GM21447 (cell line): ENCODE data around the gene ERC2.

Source experiments
- ATAC-seq: cut with Tn5 transposase; IDR thresholded peaks from one replicate; pipeline ENCODE4 v1.9.1; 2021; ENCODE audit not compliant: unreplicated experiment

Gene ERC2

DNA sequence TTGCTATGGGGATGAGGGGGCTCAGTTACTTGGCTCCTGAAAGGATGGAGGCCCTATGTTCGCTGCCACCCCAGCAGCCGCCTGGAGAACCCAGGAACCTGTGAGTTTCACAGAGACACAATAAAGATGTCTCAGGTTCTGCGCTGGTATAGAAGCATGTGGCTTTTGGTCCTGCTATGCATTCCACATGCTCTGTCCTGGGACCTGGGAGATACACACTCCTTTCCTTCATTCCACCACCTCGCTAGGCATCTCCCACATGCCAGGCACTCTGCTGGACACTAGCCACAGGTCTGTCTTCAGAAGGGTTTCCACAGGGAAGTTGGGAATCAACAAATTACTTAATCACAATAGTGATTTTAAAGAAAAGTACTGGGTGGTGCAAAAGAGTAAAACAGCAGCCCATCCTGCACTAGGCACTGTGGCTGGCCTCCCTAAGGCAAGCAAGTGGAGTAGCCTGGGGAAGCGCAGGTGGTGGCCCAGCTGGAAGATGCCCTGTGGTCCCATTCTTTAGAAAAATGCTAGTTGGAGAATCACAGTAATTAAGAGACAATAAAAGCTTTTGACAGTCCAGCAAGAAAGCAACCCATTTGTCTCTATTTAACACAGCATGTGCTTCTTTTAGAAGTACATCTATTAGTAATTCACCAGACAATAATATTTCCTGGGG lies 572.2 kb downstream of the ERC2 start:
- ATAC-seq = no peak

DNA sequence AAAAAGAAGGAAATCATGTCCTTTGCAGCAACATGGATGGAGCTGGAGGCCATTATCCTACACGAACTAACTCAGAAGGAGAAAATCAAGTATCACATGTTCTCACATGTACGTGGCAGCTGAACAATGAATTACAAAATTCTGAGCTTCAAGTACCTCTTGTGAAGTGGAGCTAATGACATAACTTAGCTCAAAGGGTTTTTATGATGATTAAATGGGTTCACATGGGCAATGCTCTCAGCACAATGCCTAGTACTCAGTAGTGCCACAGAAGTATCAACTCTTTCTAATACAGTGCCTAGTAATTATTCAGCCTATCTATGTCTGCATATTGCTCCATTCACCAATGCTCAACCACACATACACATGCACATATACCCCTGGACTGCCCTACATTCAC lies 573.7 kb downstream of the ERC2 start:
- no peak for ATAC-seq

DNA sequence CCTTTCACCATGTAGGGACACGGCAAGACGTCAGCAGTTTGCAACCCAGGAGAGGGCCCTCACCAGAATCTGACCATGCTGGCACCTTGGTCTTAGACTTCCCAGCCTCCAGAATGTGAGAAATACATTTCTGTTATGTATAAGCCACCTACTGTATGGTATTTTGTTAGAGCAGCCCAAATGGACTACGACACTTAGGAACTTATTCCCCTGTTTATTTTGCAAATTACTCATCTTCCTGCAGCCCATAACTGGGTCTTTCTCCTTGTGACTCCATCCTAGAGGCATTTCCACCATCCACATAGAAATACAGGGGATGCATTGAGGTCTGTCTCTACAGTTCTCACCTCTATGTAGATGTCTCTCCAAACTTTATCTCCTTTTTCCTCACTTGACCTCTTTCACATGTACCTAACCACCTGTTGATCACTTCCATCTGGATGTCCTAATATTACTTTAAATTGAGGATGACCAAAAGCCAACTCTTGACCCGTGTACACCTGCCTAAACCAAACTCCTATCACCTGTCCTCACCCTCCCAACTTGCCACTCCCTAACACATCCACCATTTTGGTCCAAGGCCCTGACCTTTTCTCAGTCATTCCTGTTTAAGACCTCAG lies 575.1 kb downstream of the ERC2 start:
- ATAC-seq = no peak

DNA sequence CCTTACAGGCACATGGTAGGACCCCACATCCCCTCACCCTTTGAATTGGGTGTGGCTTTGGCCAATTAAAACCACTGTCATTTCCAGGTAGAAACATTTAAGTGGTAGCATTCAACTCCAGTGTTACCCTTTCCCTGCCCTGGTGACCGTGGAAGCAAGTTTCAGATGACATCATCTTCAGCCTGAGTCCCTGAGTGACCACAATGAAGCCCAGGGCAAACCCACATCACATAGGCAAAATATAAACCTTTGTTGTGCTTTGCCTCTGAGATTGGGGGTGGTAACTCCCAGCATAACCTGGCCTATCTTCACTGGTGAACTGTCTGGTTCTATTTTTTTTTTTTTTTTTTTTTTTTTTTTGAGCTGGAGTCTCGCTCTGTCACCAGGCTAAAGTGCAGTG lies 577.2 kb downstream of the ERC2 start:
- ATAC-seq = no peak

DNA sequence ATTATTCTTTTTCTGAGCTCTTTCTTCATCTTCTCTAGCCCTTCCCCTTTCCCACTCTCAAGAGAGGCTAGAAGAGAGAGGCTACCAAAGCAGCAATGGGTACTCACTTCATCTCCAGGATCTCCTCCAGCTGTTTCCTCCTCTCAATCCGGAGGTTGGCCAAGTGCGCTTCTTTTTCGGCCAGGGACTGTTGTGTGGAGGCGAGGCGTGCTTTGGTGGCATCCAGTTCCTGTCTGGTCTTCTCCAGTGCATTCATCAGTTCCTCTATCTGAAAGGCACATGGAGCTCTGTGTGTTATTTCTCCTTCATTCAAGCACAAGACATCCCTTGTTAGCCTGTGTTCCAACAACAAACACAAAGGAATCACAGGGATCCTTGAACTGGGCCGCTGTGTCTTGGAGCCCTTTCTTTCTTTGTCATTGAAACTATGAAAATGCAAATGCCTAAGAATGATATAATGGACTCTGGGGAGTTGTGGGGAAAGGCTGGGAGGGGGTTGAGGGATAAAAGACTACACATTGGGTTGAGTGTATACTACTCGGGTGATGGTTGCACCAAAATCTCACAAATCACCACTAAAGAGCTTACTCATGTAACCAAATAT lies 579.9 kb downstream of the ERC2 start:
- ATAC-seq = no peak

DNA sequence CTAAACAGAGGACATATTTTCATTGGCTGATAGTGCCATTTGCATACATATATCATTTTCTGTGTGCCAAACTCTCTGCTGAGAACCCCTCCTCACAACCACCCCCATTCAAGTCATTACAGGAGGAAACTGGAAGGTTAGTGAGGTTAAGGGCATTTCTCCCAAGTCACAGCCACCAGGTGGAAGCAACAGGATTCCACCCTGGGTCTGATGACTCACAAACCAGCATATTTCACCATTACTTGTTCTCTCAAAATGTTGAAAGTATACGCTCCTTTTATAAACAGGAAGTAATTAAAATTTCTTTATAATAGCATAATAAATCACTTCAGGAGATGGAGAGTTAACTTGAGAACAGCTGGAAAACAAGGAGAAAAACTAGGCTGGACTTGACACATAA lies 582.5 kb downstream of the ERC2 start:
- no peak for ATAC-seq

DNA sequence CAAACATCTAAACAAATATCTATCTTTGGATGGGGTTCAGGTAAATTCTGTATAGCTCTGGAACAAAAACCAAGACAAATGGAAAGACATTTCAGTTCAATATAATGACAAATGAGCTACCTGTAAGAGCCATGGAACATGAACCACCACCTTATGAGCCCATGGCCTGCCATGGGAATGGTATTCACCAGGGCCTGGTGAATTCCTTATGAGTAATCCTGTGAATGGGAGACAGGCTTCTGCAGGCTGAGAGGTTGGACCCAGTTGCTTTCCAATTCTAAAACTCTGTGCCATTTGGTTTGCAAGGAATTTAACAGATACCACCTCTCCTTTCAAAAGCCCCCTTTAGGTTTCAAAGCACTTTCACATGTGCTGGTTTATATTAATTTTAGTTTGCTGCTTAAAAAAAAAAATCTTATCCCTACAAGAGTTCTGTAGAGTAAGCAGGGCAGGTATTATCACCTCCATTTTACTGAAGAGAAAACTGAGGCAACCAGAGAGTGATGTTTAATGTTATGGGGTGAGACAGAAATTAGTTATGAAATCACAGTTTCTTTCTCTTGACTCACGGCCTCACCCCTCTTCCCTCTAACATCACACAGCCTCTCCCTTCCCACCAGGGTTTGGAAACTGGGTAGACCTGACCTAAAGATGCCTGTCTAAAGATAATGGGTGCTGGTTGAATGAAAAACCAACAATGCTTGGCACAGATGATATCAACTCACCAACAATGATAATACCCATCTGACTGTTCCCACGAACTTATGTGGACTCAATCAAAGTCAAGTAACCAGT lies 583.6 kb downstream of the ERC2 start:
- no peak for ATAC-seq

DNA sequence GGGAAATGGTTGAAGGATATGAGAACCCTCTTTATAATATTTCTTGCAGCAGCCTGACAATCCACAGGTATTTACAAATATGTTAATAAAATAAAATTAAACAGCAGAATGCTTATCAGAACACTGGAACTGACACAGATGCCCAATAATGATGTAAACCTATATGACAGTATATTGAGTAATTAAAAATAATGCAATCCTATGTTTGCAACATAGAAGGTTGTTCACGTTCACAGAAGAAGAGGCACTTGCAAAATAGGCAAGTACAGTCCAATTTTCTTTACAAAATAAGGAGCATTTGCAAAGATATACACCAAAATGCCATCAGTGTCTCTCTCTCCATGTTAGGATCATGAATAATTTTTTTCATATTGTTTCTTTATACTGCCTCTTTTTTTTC lies 584.2 kb downstream of the ERC2 start:
- ATAC-seq = no peak

DNA sequence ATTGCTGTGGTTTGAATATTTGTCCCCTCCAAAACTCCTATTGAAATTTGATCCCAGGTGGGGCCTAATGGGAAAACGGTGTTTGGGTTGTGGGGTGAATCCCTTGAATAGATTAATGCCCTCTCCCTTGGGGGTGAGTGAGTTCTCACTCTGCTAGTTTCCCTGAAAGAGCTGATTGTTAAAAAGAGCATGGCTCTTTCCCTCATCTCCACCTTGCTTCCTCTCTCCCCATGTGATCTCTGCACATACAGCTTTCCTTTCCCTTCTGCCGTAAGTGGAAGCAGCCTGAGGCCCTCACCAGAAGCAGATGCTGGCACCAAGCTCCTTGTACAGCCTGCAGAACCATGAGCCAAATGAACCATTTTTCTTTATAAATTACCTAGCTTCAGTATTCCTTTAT lies 586.3 kb downstream of the ERC2 start:
- ATAC-seq = no peak

DNA sequence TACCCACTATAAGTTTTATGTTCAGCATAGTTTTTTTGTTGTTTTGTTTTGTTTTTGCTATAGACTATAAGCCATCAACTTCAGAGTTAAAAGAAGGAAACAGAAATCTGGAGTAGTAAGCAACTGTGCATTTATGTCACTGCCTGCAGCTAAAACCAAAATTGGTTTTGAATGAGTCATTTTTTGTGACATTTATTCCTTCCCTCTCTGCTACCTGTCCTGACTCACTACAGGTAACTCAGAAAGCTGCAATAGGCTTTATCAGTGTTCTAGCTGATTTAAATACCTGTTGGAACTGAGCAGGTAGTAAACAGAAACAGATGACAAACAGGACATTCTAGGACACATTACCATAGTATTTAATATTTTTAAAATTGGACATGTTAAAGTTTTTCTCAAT lies 587.9 kb downstream of the ERC2 start:
- ATAC-seq = no peak

DNA sequence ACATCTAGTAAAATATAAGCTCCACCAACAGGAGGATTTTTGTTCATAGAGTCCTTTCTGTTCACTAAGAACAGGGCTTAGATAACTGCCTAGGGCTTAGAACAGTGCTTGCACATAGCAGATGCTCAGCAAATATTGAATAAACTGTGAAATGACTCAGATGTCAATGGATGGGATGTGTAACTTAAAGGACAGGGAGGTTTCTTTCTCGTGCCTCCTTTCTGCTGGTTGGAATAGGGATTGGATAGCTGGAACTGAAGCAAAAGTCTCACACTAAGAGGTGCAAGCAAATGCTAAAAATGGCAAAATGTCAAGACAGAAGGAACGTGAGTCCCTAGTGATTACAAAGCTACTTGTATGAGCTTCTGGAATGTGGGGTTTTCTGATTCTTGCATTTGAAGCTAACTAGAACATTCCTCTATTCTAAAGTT lies 588.4 kb downstream of the ERC2 start:
- no peak for ATAC-seq

DNA sequence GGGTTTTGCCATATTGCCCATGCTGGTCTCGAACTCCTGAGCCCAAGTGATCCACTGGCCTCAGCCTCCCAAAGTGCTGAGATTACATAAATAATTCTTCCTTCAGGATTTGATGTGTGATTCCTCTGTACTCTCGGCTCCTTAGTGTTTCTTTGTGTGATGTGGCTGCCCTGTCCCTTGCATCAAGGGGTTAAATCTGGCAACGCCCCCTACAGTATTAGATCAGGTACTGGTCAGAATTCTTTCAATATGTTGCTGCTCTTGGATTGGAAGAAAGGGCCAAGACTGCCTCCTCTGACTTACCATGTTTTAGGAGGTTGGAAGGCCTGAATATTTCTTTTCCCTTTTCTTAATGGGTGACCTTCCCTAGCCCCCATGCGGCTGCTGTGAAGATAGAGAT lies 590.6 kb downstream of the ERC2 start:
- ATAC-seq = no peak

DNA sequence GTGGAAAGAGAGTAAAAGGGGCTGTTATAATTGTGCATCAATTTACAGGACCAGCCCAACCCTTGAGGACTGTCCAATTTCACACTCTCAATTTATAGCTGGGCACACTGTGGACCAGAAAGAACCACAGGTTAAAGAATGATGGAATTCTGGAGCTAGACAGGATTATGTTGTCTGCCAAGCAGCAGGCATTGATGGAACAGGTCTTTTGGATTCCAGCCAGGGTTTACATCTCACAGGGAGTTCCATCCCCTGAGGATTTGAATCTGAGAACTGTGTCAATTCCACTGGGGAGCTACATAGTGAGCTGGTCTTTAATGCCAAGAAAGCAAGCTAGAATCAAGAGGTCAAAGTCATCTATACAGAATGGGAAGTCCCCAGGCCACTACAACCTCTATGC lies 591.7 kb downstream of the ERC2 start:
- no peak for ATAC-seq

DNA sequence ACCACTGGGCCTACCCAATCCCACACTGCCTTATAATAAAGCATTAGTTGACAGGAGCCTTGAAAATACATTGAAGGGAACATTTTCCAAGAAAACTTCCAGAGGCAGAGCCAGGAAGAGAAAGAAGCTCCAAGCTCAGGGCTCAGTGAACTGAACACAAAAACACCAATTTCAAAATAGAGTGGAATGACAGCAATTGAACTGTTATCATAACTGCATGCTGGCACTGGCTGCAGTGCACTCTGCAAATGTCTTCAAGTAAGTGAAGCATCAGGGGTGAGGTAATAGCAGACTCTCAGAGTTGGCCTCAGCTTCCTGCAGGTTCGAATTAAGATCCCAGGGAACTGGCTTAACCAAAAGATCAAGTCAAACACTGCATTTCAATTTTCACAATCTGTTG lies 593.2 kb downstream of the ERC2 start:
- no peak for ATAC-seq

DNA sequence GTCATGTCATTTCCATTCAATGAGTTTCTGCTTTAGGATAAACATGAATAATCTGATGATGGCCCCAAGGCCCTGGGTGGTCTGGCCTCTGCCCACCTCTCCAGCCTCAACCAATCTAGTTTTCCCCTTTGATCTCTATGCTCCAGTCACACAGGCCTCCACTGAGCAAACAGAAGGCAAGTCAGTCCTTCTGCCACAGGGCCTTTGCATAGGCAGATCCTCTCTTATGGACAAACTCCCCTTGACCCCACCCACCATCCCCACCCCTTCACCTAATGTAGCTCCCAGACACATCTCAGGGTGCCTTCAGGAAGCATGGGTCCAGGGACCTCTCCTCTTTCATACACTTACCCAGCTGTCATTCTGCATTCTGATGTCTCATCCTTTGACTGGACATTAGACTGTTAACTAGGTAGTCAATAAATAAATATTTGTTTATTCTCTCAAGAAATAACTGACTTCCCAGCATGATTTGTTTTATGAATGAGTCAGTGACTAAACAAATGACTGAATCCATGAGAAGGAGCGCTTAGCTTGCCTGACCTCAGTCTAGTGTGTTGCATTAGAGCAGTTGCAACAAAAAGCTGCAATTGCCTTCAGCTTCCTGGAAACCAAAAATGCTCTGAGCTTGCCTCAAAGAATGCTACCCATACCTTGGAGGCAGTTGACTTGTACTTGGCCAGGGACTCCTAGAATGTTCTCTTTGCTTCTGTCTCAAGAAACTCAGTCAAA lies 594.6 kb downstream of the ERC2 start:
- ATAC-seq = no peak

DNA sequence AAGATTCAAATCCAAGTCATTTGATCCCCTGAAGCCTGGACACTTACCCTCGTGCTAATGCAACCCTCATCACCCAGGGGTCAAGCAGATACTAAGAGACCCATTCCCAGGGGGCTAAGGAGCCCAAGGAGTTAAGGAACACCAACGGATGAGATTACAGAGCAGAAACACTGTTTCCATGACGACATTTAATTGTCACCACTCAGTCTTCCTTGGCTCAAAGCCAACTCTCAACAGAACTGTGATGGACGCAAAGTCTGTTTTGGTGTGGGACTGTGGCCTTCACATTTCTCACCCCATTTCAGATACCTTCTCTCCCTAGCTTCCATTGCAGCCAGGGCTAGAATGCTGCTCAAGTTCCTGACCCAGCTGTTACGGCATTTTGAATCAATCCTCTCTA lies 597.7 kb downstream of the ERC2 start:
- ATAC-seq = no peak

DNA sequence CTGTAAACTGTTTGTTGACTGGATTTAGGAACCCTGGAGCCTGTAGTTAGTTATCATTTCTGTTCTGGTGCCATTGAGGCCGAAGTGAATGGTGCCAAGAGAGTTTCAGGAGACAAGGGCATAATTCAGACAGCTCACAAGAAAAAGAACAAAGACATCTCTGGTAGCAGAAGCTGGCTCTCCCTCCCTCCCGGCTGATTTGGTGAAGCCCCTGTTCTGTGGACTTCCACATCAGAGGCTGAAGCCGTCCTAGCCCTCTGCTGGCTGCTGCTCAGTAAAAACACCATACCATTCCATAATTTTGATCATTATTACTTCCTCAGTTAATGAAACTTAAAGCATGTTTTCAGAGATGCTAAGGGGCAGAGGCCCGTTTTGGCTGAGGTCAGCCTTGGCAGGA lies 599.9 kb downstream of the ERC2 start:
- ATAC-seq = no peak

DNA sequence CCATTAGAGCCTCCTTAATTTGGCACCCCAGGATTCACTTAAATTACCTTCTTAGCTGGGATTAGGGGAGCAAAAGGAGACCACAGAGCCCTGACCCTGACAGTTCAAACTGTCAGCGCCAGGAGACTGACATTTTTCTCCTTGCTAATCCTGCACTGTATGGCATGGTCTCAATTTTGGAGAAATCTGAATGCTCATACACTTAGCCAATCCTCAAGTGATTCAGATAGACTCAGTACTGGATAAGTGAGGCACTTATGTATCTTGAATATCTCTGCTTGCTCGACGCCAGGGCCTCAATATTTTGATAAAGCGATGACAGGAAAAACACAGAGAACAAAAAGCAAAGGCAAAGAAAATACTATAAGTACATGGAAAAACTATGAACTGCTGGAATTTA lies 605.2 kb downstream of the ERC2 start:
- no peak for ATAC-seq

DNA sequence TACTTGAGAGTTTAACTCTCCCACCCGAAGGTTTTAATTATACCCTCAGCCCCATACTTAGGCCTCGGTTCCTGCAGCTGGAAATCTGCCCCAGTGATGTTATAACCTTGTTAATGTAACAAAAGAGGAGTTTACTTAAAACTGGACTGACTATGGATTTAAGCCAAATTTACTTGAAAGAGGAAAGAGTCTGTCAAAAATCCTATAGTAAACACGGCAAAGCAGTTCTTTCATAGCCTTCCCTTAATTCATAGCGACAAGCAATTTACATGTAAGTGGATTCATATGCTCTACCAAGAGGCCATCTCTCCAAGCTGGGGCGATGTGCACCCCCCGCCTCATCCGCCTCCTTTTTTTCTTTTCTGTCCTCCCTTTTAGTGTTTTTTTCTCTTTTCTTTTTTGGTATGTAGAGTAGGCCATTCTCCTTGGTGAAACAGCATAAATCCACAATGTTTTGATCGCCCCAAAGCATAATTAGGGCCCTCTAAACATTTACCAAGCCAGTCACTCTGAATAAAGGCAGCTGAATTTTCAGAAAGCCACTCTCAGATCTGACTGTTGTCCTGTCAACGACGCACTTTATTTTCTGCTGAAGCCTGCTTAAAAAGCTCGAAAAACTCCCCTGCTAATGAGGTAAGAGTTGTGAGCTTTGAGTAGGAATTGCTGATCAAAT lies 608.1 kb downstream of the ERC2 start:
- ATAC-seq = no peak

DNA sequence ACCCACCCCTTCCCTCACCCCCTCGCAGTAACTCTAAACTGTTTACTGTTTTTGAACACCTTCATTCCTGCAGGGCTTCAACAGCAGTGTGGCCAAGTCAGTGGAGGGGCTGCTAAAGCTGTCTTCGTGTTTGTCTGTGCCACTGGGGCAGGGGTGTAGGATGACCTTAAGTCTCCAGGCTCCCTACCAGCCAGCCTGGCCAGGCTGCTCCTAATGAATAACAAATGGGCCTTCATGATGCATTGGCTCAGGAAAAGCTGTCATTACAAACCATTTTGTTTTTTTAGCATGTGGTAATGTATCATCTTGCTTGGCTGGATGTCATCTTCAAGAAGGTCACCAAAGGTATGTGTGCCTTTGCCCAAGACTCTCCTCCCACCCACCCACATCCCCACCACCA lies 609.0 kb downstream of the ERC2 start:
- ATAC-seq = no peak

DNA sequence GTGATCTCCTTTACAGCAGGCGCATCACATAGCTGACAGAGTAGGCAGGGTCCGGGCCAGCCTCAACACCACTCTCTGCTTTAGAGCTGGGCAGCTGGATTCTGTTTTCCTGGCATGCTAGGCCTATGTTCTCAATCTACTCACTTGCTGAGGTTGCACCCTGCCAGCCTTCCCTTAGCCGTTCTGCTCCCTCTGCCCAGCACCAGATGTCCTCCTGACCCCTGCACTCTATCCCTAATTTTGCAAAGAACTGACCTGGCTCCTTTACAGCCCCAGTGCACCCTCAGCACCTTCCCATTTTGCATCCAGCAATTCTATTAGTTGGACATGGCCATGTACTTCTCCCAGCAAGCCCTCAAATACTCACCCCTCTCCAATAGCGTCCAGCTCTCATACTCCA lies 609.5 kb downstream of the ERC2 start:
- no peak for ATAC-seq
